GM13977 (cell line): Measurements from ENCODE around the gene LMLN.

Source experiments
- DNase-seq: peaks from one replicate; pipeline ENCODE4 v3.0.0; 2012; ENCODE audit warnings: low spot score
- in situ Hi-C: fragments of 300-500 bp; cut with MboI; formaldehyde crosslinking; loops from one replicate; pipeline ENCODE4 v1.12.0; 2022; ENCODE audit warnings: low sequenced_read_pairs, low pct_unique_long_range_greater_than_20kb, mixed read lengths, inconsistent platforms; ENCODE audit not compliant: unreplicated experiment
- TF ChIP-seq, protein P1 (sequence below): IDR thresholded peaks from 2 replicates; pipeline ENCODE4 v1.5.1; 2012; ENCODE audit warnings: mild to moderate bottlenecking, control low read depth; ENCODE audit not compliant: insufficient read depth; ENCODE audit errors: extremely low read depth, missing control alignments

LMLN gene

DNA sequence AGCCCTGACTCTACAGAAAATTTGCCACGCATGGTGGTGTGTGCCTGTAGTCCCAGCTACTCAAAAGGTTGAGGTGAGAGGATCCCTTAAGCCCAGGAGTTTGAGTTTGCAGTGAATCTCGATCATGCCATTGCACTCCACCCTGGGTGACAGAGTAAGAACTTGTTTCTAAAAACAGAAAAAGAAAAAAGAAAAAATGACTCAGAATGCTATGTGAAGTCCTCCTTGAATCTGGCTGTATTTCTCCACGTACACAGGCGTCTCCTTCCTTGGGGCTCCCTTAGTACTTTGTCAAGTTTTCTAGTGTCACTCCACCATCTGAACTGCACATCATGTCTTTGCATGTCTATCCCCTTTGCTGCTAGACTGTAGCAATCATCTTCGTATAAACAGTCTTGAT, 104.4 kb downstream of the LMLN start:
- no peak for DNase-seq
- in situ Hi-C loops, result no loop called here
- TF ChIP-seq, protein P1, sequence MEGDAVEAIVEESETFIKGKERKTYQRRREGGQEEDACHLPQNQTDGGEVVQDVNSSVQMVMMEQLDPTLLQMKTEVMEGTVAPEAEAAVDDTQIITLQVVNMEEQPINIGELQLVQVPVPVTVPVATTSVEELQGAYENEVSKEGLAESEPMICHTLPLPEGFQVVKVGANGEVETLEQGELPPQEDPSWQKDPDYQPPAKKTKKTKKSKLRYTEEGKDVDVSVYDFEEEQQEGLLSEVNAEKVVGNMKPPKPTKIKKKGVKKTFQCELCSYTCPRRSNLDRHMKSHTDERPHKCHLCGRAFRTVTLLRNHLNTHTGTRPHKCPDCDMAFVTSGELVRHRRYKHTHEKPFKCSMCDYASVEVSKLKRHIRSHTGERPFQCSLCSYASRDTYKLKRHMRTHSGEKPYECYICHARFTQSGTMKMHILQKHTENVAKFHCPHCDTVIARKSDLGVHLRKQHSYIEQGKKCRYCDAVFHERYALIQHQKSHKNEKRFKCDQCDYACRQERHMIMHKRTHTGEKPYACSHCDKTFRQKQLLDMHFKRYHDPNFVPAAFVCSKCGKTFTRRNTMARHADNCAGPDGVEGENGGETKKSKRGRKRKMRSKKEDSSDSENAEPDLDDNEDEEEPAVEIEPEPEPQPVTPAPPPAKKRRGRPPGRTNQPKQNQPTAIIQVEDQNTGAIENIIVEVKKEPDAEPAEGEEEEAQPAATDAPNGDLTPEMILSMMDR, result no peak

DNA sequence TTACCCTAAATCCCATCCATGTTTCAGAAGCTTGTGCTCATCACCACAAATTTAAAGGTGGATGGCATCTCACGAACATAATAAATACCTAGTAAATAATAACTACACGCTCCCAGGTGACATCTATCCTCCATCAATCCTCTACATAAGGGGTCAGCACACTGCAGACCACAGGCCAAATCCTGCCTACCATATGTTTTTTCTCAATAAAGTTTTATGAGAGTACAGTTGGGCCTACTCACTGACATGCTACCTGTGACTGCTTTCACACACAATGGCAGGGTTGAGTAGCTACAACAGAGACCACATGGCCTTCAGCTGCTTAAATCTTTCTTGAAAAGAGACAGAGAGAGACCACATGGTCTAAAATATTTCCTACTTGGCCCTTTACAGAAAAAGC, 105.9 kb downstream of the LMLN start:
- in situ Hi-C loops, result no loop called here
- DNase-seq, result no peak
- TF ChIP-seq, protein P1, result no peak

DNA sequence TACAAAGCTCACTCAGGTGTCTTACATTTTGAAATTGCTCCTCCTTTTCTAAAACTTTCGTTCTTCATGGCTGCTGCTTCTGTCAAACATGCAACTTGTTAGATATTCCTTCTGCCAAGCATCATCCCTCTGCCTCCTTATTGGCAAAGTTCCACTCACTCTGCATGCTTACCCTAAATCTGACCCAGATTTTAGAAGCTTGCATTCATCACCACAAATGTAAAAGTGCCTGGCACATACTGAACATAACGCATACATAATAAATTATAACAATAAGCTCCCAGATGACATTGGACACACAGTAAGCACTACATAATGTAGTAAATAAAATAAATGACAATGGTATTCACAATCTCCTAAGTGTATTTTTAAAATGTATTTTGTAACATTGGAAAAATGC, 107.4 kb downstream of the LMLN start:
- DNase-seq, result no peak
- in situ Hi-C loops, result no loop called here
- TF ChIP-seq, protein P1, result no peak

DNA sequence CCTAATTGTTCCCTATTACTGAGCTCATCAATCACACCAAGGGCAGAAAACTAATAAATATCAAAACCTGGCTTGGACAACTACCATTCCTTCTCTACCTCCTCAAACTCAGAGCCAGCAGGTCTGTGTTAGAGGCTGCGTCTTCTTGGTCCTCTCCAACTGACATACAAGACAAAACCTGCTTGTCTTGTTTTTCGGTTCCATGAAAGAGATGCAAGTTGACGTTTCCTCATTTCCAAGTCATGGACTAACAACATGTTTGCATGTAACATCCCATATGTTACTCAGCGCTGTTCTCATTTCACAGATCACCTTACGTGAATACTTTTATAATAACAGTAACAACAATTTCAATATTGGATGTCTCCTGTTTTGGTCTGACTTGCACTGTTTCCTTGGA, 110.9 kb downstream of the LMLN start:
- no peak for DNase-seq
- TF ChIP-seq, protein P1, result no peak
- in situ Hi-C loops, result no loop called here

DNA sequence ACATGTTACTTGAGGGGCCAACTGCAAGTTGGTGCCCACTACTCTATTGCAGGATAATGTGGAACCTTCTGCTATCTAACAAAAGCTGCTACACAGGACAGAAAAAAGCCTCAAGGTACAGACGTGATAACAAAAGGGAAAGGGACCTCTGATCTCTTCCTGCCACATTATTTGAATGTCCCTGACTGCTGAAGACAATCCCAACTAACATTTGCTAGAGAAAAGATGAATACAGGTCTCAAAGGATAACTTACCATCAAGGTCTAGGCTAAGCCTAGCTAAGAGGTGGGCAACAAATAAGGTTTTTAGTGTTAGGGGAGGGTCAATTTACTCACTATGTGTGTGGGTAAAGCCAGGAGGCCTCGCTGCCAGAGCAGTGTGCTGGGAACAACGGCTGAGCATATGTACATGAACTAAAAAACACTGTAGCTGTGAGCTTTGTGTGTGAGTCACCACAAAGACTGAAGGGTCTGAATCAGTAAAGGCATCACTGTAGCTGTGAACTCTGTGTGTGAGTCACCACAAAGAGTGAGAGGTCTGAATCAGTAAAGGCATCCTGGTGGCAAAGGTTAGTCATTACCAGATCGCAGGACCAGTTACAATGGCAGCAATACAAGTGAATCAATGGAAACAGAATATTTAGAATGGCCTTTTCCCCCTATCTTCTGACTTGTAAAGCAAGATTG, 111.7 kb downstream of the LMLN start:
- in situ Hi-C loops, result no loop called here
- no peak for DNase-seq

DNA sequence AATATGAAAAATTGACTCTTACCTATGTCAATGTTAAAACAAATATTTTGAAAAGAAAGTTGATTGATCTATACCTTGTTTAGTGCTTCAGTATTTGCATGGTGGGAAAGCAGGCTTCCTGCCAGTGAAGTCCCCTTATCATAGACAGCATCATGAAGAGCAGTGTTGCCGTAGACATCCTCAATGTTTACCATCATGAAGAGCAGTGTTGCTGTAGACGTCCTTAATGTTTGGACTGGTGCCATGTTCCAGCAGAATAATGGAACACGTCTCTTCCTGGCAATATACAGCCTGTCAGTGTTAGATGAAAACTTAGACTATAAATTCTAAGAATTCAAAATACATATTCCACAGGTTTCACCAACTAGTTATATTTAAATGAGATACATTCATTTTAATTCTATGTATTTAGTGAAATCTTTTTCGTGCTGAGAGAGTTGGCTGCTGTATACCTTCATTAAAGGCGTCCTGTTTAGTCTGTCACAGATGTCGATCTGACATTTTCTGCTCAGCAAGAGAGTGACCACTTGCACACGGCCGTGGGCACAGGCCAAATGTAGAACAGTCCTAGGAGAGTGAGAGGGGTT, 116.8 kb downstream of the LMLN start:
- no peak for DNase-seq
- TF ChIP-seq, protein P1, result no peak
- in situ Hi-C loops, result no loop called here

More for the DNA sequence above, 111.7 kb downstream of the LMLN start:
- TF ChIP-seq, protein P1, result no peak
